Activated naive CD4-positive, alpha-beta T cell treated with anti-CD3 and anti-CD28 coated beads for 36 hours (primary cell): Measurements from ENCODE around the gene COPE. TPM values are rescaled to one million over a fixed set of nuclear protein-coding genes. Genes with fewer than 3 reads are reported as not detected.
A peak's percentile ranks its signal among the peaks of the same experiment; 100 is the strongest.

Experiments
- CTCF ChIA-PET: fragments of 350-600 bp; sonication (Branson Sonifier 250); formaldehyde crosslinking; loops from one replicate; lab custom pipeline; 2021; ENCODE audit warnings: antibody characterized with exemption; lab: Charles Lee
- DNase-seq: peaks from one replicate; pipeline ENCODE4 v3.0.0-alpha.2; 2020
- H3K27ac Mint-ChIP-seq: one replicate; pipeline ENCODE4 v1.8.0; 2021; ENCODE audit warnings: mild to moderate bottlenecking, mixed read lengths
- H3K27me3 Mint-ChIP-seq: one replicate; pipeline ENCODE4 v1.8.0; 2021; ENCODE audit warnings: low read depth, mixed read lengths
- H3K36me3 Mint-ChIP-seq: one replicate; pipeline ENCODE4 v1.8.0; 2021; ENCODE audit warnings: low read depth, mixed read lengths
- H3K4me1 Mint-ChIP-seq: one replicate; pipeline ENCODE4 v1.8.0; 2021; ENCODE audit warnings: low read depth, mixed read lengths
- H3K4me3 Mint-ChIP-seq: one replicate; pipeline ENCODE4 v1.8.0; 2021; ENCODE audit warnings: mild to moderate bottlenecking, moderate library complexity, mixed read lengths
- H3K9me3 Mint-ChIP-seq: one replicate; pipeline ENCODE4 v1.8.0; 2021; ENCODE audit warnings: mixed read lengths
- intact Hi-C: fragments of 100-400 bp; cut with micrococcal nuclease; formaldehyde crosslinking; loops from one replicate; pipeline ENCODE4 v1.15.1; 2023
- total RNA-seq, 2 experiments: library from RNA; stranded (reverse); gene quantifications; one replicate each; pipeline ENCODE4 v1.2.3, GENCODE V29; 2021

Gene COPE
- total RNA-seq, 2 experiments from 2014 or later = 199 to 200 TPM

DNA sequence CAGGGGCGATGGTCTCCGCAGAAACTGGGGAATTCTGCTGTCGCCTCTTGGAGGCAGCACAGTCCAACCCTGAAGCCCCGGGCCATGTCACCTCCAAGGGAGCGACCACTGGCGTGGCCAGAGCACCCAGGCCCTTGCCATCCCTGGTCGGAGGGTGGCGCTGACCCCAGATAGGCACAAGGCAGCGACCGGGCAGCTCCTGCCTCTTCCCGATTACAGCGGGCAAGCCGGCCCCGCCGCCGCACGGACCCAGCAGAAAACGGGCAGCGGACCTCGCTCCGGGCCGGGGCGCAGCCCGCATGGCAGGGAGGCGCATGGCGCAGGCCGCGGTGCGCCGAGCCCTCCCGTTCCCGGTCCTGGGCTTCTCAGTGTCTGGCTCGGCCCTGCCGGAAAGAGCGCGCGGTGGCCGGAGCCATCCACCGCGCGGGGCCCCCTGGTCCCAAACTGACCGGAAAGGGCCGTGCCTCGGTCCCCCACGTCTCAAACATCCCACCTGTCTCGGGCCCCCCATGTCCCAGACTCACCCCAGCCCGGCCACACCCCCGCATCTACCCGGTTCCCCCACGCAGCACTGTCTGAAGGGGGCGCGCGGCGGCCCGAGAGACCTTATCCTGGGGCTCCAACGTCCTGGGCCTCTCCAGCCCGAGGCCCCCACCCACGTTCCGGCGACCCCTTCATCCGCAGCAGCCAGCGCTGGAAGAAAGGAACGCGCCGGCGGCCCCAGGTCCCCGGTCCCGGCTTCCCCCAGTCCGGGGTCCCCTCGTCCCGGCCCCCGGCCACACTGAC lies 24.0 kb downstream of the COPE start:
- H3K9me3 Mint-ChIP-seq = no peaks in the 10 kb centered on the region
- no peak overlapping the region for H3K27ac Mint-ChIP-seq
- peak; percentile 26 for DNase-seq
- peaks cover 5% of the 10 kb centered on the region for H3K4me1 Mint-ChIP-seq
- H3K27me3 Mint-ChIP-seq = peaks cover 25% of the 10 kb centered on the region
- peak overlapping the region; percentile 18 for H3K4me3 Mint-ChIP-seq
- peaks cover 3% of the 10 kb centered on the region for H3K36me3 Mint-ChIP-seq
- CTCF ChIA-PET = interaction anchor here (1.0 kb wide), 1 partner anchor 101 kb away, joined by 3 read pairs; no protein-coding TSS in a partner anchor
- intact Hi-C loops = no loop called here

DNA sequence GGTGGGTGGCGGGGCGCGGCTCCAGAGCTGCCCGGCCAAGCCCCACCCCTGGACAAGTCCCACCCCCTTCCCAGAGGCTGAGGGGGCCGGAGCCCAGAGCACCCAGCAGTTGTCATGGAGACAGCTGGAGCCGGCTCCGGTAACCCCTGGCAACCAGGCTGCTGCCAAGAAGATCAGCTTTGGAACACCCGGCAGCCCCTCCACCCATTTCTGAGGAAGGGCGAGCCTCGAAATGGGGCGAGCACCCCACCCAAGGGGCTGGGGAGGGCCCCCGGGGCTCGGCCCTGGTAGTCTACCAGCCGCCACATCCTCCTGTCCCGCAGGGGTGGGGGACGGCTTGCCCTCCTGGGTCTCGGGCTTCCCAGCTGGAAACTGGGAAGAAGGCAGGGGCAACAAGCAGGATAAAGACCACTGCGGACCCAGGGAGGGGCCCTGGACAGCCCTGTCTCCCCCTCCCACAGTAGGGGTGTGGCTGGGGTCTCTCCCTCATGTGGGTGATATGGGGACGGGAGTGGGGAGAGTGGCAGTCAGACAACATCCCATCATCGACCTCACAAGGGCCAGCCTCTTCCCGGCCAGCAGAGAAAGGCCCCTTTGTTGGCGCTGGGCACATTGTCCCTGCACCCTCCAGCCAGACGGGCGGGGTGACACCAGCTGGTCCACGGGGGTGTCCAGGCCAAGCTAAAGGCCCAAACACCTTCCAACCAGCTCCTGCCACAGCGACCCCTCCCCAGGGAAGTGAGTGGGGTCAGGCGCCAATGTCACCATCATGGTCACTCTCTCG lies 24.7 kb downstream of the COPE start:
- peaks cover 3% of the 10 kb centered on the region for H3K36me3 Mint-ChIP-seq
- peaks cover 25% of the 10 kb centered on the region for H3K27me3 Mint-ChIP-seq
- no peak for DNase-seq
- CTCF ChIA-PET = interaction anchor here (1.0 kb wide), 1 partner anchor 102 kb away, joined by 3 read pairs; no protein-coding TSS in a partner anchor
- intact Hi-C loops = no loop called here
- no peak overlapping the region for H3K4me3 Mint-ChIP-seq
- peaks cover 5% of the 10 kb centered on the region for H3K4me1 Mint-ChIP-seq
- no peaks in the 10 kb centered on the region for H3K9me3 Mint-ChIP-seq
- H3K27ac Mint-ChIP-seq = no peak overlapping the region

DNA sequence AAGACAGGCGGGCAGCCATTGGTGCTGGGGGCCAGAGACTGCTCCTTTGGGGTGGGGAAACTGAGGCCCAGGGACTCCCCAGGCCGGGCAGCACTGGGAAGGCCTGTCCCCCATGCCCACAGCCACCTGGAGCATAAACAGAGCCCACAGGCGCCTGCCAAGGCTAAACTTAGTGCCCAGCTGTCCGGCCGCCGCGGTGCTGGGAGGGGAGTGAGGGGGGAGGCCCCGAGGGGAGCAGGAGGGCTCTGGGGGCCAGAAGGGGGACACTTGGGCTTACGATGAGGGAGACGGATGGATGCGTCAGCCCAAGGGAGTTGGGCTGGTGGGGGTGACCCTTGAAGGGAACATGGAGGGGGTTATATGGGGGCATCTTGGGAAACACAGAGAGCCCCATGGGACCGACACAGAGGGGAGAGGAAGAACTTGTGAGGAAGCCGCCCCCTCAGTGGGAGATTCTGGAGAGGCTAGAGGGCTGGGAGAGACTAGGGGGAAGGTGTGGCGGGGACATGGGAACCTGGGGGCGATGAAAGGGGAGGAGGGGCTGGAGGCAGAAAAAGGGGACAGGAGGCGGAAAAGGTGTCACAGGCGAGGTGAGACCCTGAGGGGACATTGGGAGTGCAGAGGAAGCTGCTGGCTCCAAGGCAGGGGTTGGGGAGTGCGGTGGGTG lies 25.5 kb downstream of the COPE start:
- Mint-ChIP-seq H3K4me1 (peaks cover 5% of the 10 kb centered on the region), H3K27ac (no peak overlapping the region), H3K9me3 (no peaks in the 10 kb centered on the region), H3K36me3 (peaks cover 2% of the 10 kb centered on the region), H3K27me3 (peaks cover 25% of the 10 kb centered on the region), H3K4me3 (no peak overlapping the region)
- DNase-seq = no peak
- intact Hi-C loops = no loop called here
- CTCF ChIA-PET = no interaction called here

DNA sequence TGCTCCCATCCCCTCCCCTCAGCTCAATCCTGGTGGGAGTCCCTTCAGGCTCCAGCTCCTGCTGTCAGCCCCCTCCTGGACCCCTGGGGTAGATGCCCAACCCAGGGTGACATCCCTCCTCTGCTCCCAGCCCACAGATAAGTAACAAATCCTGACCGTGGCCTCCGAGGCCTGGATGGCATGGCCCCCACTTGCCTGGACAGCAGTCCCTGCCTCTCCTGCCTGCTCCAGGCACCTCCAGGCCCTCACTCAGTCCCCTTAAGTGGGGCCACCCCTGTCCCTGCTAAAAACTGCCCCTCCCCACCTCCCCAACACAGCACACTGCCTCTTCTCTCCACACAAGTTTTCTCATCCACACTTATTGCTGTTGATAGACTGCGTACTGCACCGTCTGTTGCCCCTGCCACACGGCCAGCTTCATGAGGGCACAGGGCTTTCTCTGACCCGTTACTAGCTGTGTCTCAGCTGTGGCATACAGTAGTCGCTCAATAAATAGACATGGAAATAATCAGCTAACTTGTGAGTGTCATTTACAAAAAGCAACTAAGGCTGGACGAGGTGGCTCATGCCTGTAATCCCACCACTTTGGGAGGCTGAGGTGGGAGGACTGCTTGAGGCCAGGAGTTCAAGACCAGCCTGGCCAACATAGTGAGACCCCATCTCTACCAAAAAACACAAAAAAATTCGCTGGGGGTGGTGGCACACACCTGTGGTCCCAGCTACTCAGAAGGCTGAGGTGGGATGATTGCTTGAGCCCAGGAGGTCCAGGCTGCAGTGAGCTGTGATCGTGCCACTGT lies 29.0 kb downstream of the COPE start:
- H3K4me1 Mint-ChIP-seq = no peaks in the 10 kb centered on the region
- no peak for DNase-seq
- H3K36me3 Mint-ChIP-seq = no peaks in the 10 kb centered on the region
- CTCF ChIA-PET = no interaction called here
- intact Hi-C loops = no loop called here
- H3K4me3 Mint-ChIP-seq = no peak overlapping the region
- no peaks in the 10 kb centered on the region for H3K9me3 Mint-ChIP-seq
- peaks cover 11% of the 10 kb centered on the region for H3K27me3 Mint-ChIP-seq
- no peak overlapping the region for H3K27ac Mint-ChIP-seq

DNA sequence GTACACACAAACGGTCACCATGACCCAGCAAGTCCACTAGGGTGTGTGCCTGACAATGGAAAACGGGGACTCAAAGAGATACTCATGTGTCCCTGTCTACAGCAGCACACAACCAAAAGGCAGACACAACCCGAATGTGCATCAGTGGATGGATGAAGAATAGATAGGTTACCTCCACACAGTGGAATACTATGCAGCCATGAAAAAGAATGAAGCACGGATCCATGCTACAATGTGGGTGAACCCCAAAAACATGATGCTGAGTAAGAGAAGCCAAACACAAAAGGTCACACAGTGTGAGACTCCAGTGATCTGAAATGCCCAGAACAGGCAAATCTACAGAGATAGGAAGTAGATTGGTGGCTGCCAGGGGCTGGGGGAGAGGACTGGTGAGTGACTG lies 32.2 kb downstream of the COPE start:
- CTCF ChIA-PET = no interaction called here

DNA sequence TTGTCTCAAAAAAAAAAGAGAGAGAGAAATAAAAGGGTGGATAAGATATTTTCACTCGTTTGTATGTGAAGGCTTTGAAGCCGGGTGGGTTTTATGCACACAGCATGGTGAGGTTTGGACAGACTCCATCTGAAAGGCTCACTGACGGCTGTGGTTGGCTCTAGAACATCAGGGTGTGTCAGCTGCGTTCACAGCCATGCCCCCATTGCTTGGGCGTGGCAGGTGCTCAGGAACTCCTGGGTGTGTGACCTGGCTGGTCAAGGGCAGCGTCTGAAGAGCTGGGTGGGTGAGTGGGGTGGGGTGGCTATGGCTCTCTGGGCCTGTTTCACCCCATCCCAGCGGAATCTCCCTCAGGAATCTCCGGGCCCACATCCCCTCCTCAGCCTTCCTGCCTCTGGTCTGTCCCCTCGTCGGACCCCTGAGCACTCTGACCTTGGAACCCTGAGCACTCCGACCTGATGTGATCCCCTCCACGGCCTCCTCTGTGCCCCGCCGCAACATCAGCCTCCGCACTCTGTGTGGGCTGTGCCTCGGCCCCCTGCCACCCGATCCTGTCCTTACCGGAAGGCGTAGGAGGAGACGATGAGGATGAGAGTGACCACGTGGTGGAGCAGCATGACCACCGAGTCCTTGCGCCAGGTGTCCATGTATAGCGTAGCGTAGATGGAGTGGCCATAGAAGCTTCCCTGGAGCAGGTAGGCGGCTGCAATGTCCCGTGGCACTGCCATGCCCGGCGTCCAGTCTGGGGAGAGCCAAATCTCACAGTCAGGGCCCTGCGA lies 35.5 kb downstream of the COPE start:
- Mint-ChIP-seq H3K36me3 (no peaks in the 10 kb centered on the region), H3K27ac (no peak overlapping the region), H3K27me3 (no peaks in the 10 kb centered on the region), H3K9me3 (no peaks in the 10 kb centered on the region), H3K4me3 (no peak overlapping the region), H3K4me1 (no peaks in the 10 kb centered on the region)
- no peak for DNase-seq
- CTCF ChIA-PET = no interaction called here
- intact Hi-C loops = no loop called here

More for the DNA sequence above, 32.2 kb downstream of the COPE start:
- Mint-ChIP-seq H3K4me3 (no peak overlapping the region), H3K27me3 (no peaks in the 10 kb centered on the region), H3K4me1 (no peaks in the 10 kb centered on the region), H3K36me3 (no peaks in the 10 kb centered on the region), H3K27ac (no peak overlapping the region), H3K9me3 (no peaks in the 10 kb centered on the region)
- DNase-seq = no peak
- intact Hi-C loops = no loop called here

DNA sequence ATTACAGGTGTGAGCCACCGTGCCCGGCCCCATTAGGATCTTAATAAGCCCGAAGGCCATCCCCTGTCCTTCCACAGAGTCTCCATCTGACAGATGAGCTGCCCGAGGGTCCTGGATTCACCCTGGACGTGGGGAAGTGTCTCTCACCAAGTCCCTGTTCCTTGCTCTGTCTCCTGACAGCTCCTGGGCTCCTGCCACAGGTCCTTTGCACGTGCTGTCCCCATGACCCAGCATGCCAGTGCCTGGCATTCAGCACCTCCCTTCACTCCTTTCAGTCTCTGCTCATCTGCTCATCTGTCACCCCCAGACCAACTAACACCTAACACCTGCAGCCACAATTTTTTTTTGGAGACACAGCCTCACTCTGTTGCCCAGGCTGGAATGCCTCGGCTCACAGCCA lies 37.7 kb downstream of the COPE start:
- CTCF ChIA-PET = no interaction called here
- H3K4me3 Mint-ChIP-seq = no peak overlapping the region
- H3K27me3 Mint-ChIP-seq = no peaks in the 10 kb centered on the region
- H3K27ac Mint-ChIP-seq = no peak overlapping the region
- no peaks in the 10 kb centered on the region for H3K9me3 Mint-ChIP-seq
- no peaks in the 10 kb centered on the region for H3K36me3 Mint-ChIP-seq
- no peaks in the 10 kb centered on the region for H3K4me1 Mint-ChIP-seq
- no peak for DNase-seq
- intact Hi-C loops = no loop called here

DNA sequence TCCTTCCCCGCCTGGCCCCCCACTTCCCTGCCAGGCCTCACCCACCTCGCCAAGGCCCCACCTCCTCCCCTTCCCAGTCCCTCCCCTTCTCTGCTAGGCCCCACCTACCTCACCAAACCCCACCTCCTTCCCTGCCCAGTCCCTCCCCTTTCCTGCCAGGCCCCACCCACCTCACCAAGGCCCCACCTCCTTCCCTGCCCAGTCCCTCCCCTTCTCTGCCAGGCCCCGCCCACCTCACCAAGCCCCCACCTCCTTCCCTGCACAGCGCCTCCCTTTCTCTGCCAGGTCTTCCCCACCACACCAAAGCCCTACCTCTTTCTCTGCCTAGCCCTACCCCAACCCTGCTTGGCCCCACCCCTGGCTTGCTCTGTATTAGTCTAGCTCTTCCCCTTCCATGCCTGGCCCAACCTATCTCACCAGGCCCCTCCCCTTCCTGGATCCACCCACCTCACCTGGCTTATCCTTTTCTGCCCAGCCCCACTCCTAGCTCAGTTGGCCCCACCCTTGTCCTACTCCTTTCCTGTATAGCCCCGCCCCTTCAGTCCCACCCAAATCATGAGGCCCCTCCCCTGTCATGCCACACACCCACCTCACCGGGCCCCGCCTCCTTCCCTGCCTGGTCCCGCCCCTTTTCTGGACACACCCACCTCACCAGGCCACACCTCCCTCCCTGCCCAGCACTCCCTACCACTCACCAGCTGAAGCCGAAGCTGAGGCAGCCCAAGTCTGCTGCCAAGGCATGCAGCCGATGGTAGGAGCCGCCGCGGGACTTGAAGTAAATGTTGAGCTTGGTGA lies 39.4 kb downstream of the COPE start:
- Mint-ChIP-seq H3K27me3 (no peaks in the 10 kb centered on the region), H3K36me3 (no peaks in the 10 kb centered on the region)

DNA sequence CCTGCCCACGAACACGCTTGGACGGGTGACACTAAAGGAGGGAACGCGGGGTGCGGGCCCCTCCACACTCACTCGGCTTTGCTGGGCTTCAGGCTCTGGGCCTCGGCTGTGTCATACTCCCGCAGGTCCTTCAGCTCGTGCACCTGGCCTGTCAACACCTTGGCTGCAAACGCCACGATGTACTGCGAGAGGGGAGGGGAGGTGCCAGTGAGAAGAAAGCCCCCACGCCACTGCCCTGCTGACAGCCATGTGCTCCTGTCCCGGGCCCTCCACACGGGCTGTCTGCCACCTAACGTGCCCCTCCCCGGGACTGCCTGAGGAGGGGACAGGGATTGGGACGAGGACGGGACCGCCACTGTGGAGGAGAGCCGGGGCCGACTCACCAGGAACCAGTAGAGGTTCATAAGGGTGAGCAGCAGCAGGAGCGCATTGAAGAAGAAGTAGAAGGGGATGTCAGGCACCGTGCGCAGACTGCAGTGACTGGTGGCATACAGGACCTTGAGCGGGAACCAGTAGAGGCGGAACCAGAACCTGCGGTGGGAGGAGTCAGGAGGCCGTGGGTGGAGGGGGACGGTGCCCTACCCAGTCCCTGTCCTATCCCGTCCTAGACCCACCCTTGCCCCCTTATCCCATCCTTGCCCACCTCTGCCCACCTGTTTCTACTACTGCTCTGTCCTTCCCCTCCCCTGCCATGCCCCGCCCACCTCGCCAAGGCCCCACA lies 40.2 kb downstream of the COPE start:
- no peak overlapping the region for H3K27ac Mint-ChIP-seq
- intact Hi-C loops = no loop called here
- CTCF ChIA-PET = interaction anchor here (1.3 kb wide), 1 partner anchor 32 kb away, joined by 4 read pairs; no protein-coding TSS in a partner anchor
- H3K4me1 Mint-ChIP-seq = no peaks in the 10 kb centered on the region
- no peaks in the 10 kb centered on the region for H3K36me3 Mint-ChIP-seq
- DNase-seq = no peak
- no peak overlapping the region for H3K4me3 Mint-ChIP-seq
- H3K9me3 Mint-ChIP-seq = no peaks in the 10 kb centered on the region
- no peaks in the 10 kb centered on the region for H3K27me3 Mint-ChIP-seq

More for the DNA sequence above, 39.4 kb downstream of the COPE start:
- no peak overlapping the region for H3K4me3 Mint-ChIP-seq
- no peaks in the 10 kb centered on the region for H3K4me1 Mint-ChIP-seq
- DNase-seq = peak; percentile 35
- CTCF ChIA-PET = interaction anchor here (1.3 kb wide), 1 partner anchor 33 kb away, joined by 4 read pairs; no protein-coding TSS in a partner anchor
- H3K27ac Mint-ChIP-seq = no peak overlapping the region
- intact Hi-C loops = no loop called here
- no peaks in the 10 kb centered on the region for H3K9me3 Mint-ChIP-seq

DNA sequence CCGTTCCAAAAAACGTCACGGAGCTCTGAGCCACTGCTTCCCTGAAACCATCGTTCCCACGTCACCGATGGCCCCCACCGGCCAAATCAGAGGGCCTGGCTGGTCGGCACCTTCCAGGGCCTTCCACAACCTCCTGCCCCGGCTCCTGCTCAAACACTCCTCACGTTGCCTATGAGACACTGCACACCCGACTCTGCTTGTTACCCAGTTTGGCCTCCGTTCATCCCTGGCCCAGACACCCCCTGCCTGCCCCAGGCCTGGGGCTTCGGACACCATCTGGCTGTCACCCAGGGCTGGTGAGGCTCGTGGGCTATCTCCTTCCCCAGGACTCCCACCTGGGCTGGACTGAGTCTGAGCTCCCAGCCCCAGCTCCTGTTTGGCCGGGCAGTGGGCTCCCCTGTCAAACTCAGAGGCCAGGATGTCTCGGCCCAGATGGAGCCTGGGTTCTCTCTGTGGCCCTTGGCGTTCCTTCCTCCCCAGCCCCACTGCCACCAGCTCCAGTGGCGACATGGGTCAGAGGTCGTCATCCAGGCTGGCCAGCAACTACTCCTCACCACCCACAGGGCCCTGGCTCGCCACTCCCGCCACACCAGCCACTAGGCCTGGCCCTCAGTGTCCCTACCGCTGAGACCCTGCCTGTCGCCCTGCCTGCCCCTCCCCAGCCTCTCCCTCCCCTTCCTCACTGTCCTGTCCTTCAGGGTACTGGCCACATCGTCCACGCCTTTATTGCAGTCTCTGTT lies 41.0 kb downstream of the COPE start:
- Mint-ChIP-seq H3K9me3 (no peaks in the 10 kb centered on the region), H3K36me3 (no peaks in the 10 kb centered on the region), H3K4me3 (no peak overlapping the region), H3K4me1 (no peaks in the 10 kb centered on the region), H3K27me3 (no peaks in the 10 kb centered on the region), H3K27ac (no peak overlapping the region)
- CTCF ChIA-PET = no interaction called here
- intact Hi-C loops = no loop called here
- no peak for DNase-seq
